ENCODE measurements around the gene DIP2C. TPM values are rescaled to one million over a fixed set of nuclear protein-coding genes. Genes with fewer than 3 reads are reported as not detected.

DIP2C gene
- total RNA-seq, 1 donor = 19.9 TPM

- no peak for TF ChIP-seq CTCF (IDR thresholded peaks at IDR 0.05; ENCODE audit: insufficient read depth, low read depth, low read length)
- no peak overlapping the region for H3K4me3 ChIP-seq (ENCODE audit: low read depth, low read length)
- no peak for DNase-seq (ENCODE audit: low read depth)
Observed at GRCh38 chr10:290026-290725, 399.3 kb downstream of the DIP2C start.

- H3K4me3 ChIP-seq (ENCODE audit: low read depth, low read length) = no peak overlapping the region
- TF ChIP-seq CTCF (IDR thresholded peaks at IDR 0.05; ENCODE audit: insufficient read depth, low read depth, low read length) = no peak
Observed at GRCh38 chr10:289581-289980, 399.9 kb downstream of the DIP2C start.

DNA sequence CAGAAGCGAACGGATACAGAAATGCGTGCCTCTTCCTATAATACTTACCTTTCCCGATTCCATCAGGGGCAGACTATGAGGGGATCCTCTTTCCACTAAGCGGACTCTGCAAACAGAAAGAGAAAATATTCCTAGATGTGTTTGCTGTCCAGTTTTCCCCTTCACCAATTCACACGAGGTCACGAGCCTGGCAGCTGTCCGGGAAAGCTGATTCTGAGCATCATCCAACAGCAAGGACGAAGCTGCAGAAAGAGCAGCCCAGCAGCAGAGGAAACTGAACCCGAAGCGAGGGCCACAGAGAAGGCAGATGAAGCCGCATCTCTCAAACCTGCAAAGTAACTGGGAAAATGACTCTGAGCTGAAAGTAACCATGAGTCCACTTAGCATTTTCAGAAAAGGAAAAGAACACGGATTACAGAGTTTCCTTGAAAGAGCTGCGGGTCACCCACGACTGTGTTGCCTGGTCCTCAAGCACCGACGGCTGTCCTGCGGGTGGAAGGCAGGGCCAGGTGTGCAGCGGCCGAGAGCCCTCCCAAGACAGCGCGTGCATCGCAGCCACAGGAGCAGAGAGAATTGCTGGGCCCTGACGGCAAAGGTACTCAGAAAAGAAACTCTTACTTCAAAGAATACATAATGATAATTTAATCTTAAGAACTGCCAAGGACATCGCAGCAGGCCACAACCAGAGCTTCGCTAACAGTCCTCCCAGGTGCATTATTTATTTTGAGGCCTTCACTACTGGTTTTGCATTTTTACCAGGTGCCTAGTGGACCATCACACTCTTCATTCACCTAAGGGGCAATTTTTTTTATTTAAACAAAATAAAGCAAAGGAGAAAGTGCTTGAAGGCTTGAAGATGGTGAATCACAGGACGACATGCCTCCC, 400.9 kb downstream of the DIP2C start:
- DNase-seq (ENCODE audit: low read depth) = no peak
- no peak for TF ChIP-seq CTCF (IDR thresholded peaks at IDR 0.05; ENCODE audit: insufficient read depth, low read depth, low read length)
- no peak overlapping the region for H3K4me3 ChIP-seq (ENCODE audit: low read depth, low read length)

More at GRCh38 chr10:289581-289980, 399.9 kb downstream of the DIP2C start:
- DNase-seq (ENCODE audit: low read depth) = no peak

GRCh38 chr10:287814-288213, 401.7 kb downstream of the DIP2C start:
- no peak for DNase-seq (ENCODE audit: low read depth)
- H3K4me3 ChIP-seq (ENCODE audit: low read depth, low read length) = no peak overlapping the region
- TF ChIP-seq CTCF (IDR thresholded peaks at IDR 0.05; ENCODE audit: insufficient read depth, low read depth, low read length) = peak; percentile 50

- peak; percentile 37 for DNase-seq (ENCODE audit: low read depth)
- no peak overlapping the region for H3K4me3 ChIP-seq (ENCODE audit: low read depth, low read length)
- no peak for TF ChIP-seq CTCF (IDR thresholded peaks at IDR 0.05; ENCODE audit: insufficient read depth, low read depth, low read length)
Observed at GRCh38 chr10:287026-287709, 402.3 kb downstream of the DIP2C start.

- no peak for TF ChIP-seq CTCF (IDR thresholded peaks at IDR 0.05; ENCODE audit: insufficient read depth, low read depth, low read length)
- H3K4me3 ChIP-seq (ENCODE audit: low read depth, low read length) = no peak overlapping the region
- DNase-seq (ENCODE audit: low read depth) = no peak
Observed at GRCh38 chr10:285216-285615, 404.3 kb downstream of the DIP2C start.
